Stimulated activated CD8-positive, alpha-beta memory T cell treated with anti-CD3 and anti-CD28 coated beads, Interleukin-2, amount 100 ng/mL, for 1 hour (primary cell): ENCODE data around the gene BRSK2.
"Not testable (repeated sequence)": the region's sequence is repeated elsewhere in the genome, so short reads cannot be mapped to it uniquely, and the experiment has no call there.

Experiments
- DNase-seq, 2 donors: peaks; one replicate each; pipeline ENCODE4 v3.0.0-alpha.2; 2020; ENCODE audit warnings: low read depth in 2 of 2

BRSK2 gene

DNA sequence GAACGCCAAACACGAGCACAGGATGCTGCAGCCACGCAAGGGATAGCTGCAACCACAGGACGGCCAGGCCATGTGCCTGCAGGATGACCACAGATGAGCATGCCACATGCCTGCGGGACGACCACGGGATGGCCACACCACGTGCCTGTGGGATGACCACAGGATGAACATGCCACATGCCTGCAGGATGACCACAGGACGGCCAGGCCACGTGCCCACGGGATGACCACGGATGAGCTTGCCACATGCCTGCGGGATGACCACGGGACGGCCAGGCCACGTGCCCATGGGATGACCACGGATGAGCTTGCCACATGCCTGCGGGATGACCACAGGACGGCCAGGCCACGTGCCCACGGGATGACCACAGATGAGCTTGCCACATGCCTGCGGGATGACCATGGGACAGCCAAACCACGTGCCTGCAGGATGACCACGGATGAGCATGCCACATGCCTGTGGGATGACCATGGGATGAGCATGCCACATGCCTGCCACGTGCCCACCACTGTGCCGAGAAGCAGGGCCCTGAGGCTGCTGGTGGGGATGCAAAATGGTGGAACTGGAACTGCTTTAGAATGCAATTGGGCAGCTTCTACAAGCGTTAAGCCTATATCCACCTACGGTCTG lies 109.6 kb downstream of the BRSK2 start:
- no peak for DNase-seq

DNA sequence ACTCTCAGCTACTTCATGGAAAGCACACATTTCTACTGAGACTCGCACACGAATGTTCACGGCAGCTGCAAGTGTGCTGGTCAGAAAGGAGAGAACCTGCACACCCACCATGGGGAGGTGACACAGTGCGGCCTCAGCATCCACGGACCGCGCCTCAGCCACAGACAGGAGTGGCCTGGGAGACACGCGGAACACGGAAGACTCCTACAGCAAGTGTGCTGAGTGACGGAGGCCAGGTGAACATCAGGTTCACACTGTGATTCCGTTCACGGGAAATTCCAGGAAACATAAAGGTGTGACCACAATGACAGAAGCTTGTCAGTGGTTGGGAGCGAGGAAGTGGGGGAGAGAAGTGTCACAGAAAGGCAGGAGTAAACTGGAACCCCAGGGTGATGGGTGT lies 110.2 kb downstream of the BRSK2 start:
- DNase-seq: no peak

DNA sequence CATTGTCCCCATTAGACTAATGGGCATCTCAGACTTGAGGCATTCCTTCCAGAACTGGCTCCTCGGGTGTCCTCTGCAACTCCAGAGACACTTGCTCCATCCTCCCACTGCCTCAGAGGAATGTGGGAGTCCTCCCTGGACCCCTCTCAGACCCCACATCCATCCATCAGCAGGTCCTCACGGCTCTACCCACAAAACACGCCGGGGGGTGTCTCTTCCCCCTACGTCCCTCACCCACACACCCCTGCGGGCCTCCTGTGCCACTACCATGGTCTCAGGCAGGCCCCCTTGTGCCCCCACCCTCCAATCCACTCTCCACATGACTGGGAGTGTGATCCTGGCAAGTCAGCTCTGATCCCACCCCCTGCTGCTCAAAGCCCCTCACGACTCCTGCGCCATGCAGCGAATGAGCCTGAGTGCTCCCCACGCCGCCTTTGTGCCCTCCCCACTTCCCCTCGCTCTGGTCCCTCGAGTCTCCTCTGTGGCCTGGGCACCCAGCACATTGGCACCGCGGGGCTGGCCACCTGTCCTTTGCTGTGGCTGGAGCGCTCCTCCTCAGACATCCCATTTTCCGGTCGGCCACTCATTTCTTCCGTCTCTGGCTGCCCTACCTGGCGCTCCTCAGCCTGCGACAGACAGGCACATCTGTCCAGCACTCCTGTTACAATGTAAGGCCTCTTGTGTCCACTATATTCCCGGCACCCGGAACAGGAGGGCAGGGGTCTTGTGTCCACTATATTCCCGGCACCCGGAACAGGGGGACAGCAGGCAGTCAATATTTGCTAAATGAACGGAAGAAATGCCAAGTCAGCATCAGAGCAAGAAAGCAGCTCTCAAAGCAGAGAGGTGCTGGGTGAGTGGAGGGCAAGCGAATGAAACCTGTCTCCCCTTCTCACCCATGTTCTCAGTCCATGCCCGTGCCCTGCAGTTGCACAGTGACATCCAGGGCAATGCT lies 111.0 kb downstream of the BRSK2 start:
- DNase-seq: no peak

DNA sequence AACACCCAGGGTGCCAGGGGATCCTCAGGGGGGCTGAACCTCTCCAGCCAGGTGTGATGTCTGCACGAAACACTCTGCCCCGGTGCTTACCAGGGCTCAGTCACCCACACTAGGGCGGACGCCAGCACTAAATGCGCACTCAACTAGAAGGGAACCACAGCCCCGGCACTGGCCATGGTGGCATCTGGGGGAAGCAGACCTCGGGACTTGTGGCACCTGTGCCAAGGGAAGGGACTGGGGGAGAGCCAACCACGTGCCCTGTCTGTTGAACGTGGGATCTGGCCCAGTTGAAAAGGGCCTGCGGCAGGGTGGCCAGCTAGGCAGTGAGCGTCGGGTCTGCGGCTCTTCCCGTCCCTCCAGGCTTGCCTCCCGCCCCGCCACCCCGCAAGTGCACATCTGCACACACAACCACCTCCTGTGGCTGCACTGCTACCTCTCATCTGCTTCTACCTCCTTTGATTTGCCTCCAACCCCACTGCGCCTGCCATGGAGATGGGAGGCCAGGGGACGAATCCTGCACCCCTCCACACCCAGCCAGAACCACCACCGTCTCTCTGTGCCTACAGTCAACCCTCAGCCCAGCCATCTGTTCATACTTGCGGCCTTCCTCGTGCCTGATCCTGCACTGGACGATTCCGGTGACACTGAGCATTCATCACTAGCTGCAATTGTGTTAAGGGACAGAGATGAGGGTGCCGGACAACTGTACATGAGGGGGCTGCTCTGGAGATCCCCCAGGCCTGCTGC lies 111.9 kb downstream of the BRSK2 start:
- no peak for DNase-seq

DNA sequence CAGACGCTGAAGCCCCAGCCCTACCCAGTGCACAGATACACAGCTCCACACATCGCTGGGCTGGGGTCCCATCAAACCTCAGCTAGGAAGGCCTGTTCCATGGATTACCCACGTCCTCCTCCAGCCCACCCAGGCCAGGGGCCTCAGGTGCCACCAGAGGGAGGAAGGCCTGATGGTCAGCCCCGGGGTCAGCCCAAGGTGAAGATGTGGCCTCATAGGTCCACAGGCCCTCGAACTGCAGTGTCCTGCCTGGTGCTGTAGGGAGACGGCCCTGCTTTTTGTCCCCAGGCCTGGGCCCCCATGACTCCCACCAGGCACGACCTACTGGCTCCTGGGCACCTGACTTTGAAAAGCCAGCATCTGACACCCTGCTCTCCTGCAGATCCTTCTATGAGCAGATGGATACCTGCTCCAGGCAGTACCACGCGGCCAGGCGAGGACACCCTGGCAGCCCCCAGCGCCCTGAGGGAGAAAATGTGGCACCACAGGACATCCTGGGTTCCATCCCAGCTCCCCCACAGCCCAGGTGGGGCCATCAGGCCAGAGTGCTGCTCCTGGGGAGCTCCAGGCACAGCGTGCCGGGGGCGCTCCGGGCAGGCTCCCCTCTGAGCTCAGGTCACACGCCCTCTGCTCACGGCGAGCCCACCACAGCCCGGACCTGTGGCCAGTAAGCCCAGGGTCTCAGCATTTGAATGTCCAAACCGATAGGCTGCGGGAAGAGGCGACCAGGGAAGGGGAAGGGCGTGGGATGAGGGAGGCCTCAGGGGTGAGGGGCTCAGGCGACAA lies 112.6 kb downstream of the BRSK2 start:
- no peak for DNase-seq

DNA sequence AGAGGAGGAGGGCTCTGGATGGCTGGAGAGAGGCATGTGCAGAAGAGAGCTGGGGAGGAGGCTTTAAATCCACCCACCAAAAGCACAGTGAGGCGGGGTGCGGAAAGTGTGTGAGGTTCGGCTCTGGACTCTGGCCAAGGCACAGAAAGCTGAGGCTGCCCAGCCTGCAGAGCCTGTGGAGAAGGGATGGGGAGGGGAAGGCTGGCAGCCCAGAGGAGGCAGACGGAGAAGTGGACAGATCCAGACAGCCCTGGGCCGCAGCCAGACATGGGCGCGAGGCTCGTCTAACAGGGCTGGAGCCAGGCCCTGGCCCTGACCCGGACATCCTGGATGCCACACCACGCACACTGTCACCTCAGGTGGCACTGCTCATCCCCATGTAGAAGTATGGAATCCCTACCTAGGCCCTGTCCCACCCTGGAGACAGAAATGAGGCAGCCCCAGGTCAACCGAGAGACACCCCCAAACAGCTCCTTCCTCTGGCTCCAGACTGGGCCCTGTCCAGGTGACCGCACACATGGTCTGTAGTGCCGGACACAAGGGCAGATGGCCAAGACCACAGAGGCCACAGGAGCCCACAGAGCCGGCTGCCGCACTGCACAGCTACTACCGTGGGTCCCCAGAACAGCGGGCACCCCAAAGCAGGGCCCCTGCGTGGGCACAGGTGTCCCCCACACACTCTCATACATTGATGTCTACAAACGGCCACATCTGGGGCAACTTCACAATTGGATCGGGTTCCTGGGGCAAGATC lies 113.4 kb downstream of the BRSK2 start:
- no peak for DNase-seq

DNA sequence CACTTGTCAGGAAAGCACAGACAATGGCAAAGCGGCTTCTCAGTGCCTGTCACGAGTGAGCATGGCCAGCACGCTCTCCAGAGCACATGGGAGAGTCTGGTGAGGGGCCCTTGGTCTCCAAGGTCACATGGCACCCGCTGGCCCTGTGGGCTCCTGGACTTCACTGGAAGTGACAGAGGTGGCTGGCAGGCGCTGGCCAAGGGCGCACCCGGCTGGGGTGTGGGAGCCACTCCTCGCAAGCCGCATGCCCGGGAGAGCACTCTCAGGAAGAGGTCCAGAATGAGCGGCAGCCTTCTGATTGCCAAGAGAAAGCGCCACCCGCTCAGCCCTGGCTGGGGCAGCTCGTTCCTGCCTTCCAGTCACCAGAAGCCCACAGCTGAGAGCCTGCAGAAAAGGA lies 114.0 kb downstream of the BRSK2 start:
- DNase-seq: no peak

DNA sequence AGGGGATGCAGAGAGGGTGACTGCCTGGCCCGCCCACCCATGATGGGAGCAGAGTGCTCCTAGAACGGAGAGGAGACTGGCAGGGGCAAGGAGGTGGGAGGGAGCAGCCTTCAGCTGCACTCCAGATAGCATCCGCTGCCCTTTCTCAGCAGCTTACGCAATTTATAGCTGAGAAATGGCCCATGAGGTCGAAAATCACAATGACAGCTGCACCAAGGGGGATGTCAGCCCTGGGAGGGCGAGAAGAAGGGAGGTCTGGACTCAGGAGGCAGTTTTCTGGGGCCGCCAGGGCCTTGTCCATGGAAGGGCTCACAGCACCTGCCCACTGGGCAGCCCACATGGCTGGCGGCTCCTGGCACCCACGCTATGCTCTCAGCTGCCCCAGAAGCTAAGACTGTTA lies 114.4 kb downstream of the BRSK2 start:
- no peak for DNase-seq

DNA sequence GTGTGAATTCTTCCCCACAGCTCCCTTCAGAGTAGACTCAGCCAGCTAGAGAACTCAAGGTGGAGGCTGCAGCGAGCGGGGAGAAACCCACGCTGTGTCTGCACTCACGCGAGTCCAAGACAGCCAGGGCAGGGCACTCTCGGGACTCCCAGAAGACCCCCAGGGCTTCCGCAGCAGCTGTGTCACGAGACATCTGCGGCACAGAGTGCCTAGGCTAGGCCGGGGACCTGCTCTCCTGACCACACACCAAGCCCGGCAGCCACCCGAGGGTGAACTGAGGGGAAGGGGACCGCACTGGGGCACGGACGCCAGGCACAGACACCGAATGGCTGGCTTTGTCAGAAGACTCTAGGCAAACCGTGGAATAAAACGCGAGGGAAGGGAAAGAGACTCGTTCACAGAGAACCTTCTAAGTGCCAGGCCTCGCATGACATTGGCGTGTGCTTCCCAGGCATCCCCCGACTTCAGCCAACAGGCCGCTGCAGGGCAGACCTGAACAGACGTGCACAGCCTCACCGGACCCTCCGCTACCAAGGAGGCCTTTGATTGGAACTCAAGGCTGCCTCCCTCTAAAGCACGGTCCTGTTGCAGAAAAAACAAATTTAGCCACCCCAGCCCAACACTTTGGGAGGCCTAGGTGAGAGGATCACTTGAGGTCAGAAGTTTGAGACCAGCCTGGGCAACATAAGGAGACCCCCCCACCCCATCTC lies 115.0 kb downstream of the BRSK2 start:
- DNase-seq: no peak

DNA sequence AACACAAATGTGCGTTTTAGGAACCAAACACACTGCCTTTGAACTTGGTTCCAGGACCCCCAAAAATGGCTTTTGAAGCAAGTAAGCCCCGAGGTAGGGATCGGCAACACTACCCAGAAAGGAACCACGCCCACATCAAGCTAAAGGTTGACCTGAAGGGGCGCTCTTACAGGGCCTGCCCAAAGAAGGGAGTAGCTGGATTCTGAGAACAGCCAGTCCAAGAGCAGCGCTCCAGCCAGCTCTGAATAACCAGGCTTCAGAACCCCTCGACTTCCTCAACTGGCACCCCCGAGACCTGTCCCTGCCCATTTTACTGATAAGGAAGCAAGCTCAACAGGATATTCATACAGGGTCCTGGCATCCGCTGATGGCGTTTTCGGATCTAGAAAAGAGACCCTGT lies 115.7 kb downstream of the BRSK2 start:
- DNase-seq: no peak

DNA sequence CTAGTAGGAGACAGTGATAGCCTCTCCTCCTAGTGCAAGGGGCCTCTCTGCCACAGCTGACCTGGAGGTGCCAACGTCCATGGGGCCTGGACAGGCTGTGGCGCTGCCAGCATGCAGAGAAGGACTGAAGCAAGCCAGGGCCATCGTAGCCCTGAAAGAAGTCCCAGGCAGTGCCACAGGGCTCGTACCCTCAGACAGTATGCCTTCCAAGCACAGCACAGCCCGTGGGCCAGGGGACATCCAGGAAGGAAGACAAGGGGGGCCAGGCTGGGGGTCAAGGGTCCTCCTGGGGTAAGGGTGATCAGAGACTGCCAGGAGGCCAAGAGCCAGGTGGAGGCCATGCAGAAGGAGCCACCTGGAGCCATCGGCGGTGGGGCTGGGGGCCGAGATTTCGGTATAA lies 117.2 kb downstream of the BRSK2 start:
- DNase-seq: no peak

DNA sequence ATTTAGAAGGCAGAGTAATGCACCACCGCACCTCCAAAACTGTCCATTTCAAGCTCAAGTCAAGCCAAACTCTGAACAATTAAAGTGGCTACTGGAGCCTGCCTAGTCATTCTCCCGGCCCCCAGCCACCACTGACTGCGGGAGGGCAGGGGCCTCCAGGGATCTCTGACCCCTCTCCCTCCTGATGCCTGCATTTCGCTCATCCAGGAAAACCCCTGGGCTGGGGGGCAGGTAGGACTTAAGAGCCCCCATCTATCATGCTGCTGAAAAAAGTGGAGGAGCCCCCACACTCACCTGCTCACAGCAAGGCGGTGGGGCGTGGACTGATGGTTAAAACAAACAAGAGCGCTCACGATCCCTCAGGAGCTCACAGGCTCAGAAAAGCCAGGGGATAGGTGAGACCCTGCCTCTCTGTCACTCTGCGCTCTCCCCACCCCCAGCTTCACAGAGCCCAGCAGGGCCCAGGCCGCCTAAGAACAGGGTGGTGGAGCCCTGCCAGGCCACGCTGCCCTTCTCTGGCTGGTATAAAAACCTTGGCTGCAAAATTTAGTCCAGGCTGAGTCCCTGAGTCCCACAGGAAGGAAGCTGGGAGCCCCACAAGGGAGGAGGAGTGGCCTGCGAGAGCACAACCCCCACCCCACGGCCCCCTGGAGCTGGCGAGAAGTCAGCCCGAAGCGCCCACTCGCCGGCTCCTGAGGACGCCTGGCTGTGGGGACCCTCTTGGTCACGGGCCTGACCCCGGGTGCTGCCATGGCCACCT lies 117.8 kb downstream of the BRSK2 start:
- no peak for DNase-seq

DNA sequence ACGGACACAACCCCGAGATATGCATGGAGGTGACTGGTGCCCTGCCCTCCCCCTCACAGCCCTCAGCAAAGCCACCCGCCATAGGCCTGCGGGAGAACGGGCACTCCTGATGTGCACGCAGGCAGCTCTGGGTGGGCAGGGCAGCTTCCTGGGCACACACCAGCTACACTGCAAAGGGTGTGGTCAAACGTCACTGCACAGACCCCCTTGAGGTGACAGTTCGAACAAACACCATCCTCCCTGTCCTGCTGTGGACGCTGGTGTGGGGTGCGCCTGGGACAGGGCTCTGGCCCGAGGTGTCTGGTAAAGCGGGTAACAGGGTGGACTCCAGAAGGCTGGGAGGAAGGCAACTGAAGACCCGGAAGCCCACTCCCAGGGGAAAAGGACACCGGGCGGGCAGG lies 118.8 kb downstream of the BRSK2 start:
- no peak for DNase-seq

DNA sequence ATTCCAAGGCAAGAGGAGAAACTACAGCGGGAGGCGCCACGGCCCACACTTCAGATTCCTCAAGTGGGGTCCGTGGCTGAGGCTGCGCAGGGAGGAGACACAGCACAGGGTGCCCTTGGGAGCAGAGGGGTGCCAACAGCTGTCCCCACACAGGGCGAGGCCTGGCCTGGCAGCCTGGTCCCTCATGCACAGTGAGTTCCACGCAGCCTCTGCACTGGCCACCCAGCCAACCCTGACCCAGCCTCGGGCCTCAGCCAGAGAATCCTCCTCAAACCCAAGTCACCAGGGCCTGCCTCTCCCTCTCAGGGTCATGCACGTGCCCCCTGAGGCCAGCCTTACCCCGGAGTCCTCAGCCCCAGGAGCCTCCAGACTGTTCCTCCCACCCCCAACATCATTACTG lies 119.3 kb downstream of the BRSK2 start:
- no peak for DNase-seq

DNA sequence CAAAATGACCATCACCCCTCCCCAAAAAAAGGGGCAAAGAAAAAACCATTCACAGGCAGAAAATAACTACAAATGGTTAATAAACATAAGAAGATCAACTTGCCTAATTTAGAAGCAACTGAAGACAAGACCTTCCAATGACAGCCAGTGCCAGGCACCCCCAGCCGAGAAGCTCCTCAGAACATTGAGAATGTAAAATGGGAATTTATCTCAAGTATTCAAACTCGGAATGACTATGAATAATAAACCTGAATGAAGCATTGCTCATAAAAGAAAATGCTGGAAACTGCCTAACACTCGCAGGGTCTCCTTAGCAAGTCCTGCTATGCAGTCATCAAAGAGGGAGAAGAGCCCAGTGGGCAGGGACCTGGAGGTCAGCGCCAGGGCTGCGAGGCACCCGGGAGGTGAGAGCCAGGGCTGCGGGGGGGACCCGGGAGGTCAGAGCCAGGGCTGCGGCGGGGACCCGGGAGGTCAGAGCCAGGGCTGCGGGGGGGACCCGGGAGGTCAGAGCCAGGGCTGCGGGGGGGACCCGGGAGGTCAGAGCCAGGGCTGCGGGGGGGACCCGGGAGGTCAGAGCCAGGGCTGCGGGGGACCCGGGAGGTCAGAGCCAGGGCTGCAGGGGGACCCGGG lies 120.0 kb downstream of the BRSK2 start:
- DNase-seq: no peak

DNA sequence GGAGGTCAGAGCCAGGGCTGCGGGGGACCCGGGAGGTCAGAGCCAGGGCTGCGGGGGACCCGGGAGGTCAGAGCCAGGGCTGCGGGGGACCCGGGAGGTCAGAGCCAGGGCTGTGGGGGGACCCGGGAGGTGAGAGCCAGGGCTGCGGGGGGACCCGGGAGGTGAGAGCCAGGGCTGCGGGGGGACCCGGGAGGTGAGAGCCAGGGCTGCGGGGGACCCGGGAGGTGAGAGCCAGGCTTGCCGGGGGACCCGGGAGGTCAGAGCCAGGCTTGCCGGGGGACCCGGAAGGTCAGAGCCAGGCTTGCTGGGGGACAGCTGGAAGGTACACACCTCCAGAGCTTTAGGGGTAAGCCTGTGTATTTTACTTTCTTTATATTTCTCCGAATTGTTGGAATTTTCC lies 120.6 kb downstream of the BRSK2 start:
- DNase-seq: not testable (repeated sequence)

DNA sequence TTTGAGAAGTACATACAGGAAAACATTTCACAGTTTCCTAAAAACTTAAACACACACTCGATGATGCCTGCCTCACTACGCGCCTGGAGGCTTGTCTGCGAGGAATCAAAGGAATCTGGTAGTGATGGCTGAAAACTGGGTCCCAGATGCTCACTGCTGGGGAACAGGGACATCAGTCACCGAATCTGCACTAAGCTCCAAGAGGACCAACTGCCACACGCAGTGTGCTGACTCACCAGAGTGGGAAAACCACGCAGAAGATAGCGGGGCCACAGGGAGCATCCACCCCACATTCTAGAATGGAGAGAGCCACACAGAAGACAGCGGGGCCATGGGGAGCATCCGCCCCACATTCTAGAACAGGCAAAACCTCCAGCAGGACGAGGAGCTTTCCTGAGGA lies 121.2 kb downstream of the BRSK2 start:
- no peak for DNase-seq

DNA sequence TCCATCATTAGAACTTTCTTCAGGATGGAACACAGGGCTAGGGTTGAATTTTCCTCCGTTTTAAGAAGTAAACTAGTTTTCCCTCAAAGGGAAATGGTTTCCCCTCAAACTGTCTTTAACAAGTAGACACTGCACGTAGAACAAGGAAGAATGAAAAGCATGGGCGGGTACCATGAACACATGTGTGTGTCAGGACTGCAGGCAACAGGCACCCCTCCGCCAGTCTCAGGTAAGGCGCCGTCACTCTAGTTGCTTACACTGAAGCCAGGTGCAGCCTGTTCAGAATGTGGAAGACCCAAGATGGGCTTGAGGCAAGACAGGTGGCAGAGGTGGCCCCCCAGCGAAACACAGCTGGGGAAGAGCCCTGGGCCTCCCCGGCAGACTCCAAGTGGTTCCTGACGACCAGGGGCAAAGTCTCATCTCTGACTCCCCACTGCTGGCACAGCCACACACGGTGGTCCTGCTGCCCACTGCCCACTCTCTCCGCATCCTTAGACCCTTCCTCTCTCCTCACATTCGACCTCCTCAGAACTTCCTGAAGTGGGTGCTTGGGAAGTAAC lies 122.3 kb downstream of the BRSK2 start:
- no peak for DNase-seq
